Activated CD8-positive, alpha-beta T cell treated with anti-CD3 and anti-CD28 coated beads for 36 hours (primary cell): Measurements from ENCODE around the gene APBB1IP. TPM values are rescaled to one million over a fixed set of nuclear protein-coding genes. Genes with fewer than 3 reads are reported as not detected.

ENCODE experiments used
- ATAC-seq: fragments of 200-7000 bp; cut with Tn5 transposase; one replicate; pipeline ENCODE4 v1.10.0; 2021; ENCODE audit warnings: mild to moderate bottlenecking, moderate library complexity
- CTCF ChIA-PET: fragments of 350-600 bp; sonication (Branson Sonifier 250); formaldehyde crosslinking; loops from one replicate; lab custom pipeline; 2021; ENCODE audit warnings: antibody characterized with exemption; lab: Charles Lee
- POLR2A ChIA-PET: fragments of 350-600 bp; sonication (Branson Sonifier 250); formaldehyde crosslinking; loops from one replicate; lab custom pipeline; 2021; ENCODE audit warnings: antibody characterized with exemption; lab: Charles Lee
- DNase-seq: peaks from one replicate; pipeline ENCODE4 v3.0.0-alpha.2; 2020
- H3K27ac Mint-ChIP-seq: one replicate; pipeline ENCODE4 v1.8.0; 2021; ENCODE audit warnings: mild to moderate bottlenecking, mixed read lengths
- H3K27me3 Mint-ChIP-seq: one replicate; pipeline ENCODE4 v1.8.0; 2021; ENCODE audit warnings: mixed read lengths
- H3K36me3 Mint-ChIP-seq: one replicate; pipeline ENCODE4 v1.8.0; 2021; ENCODE audit warnings: low read depth, mixed read lengths
- H3K4me1 Mint-ChIP-seq: one replicate; pipeline ENCODE4 v1.8.0; 2021; ENCODE audit warnings: low read depth, mixed read lengths
- H3K4me3 Mint-ChIP-seq: one replicate; pipeline ENCODE4 v1.8.0; 2021; ENCODE audit warnings: mild to moderate bottlenecking, moderate library complexity, mixed read lengths
- H3K9me3 Mint-ChIP-seq: one replicate; pipeline ENCODE4 v1.8.0; 2021; ENCODE audit warnings: mixed read lengths
- CTCF ChIP-seq: fragments of 200-600 bp; IDR thresholded peaks from one replicate; pipeline ENCODE4 v1.8.0; 2022; ENCODE audit warnings: antibody characterized with exemption, mild to moderate bottlenecking
- intact Hi-C: fragments of 100-400 bp; cut with micrococcal nuclease; formaldehyde crosslinking; loops from one replicate; pipeline ENCODE4 v1.10.0; 2022
- total RNA-seq, 2 experiments: library from RNA; stranded (reverse); gene quantifications; one replicate each; pipeline ENCODE4 v1.2.3, GENCODE V29; 2021

The APBB1IP gene
- total RNA-seq, 2 experiments from 2014 or later, result 61.9 to 64.8 TPM

GRCh38 chr10:26440088-26440470 lies 1.9 kb downstream of the APBB1IP start:
- ChIA-PET POLR2A (interaction anchor here (0.8 kb wide), 1 partner anchor 44 kb away, joined by 3 read pairs; no protein-coding TSS in a partner anchor), CTCF (interaction anchor here (1.2 to 1.6 kb wide), 2 partner anchors 46 to 117 kb away, joined by 3 to 6 read pairs; no protein-coding TSS in a partner anchor)
- intact Hi-C loops, result no loop called here
- Mint-ChIP-seq H3K4me1 (peaks cover 53% of the 10 kb centered on the region), H3K27me3 (no peaks in the 10 kb centered on the region), H3K36me3 (peaks cover 30% of the 10 kb centered on the region), H3K27ac (peak overlapping the region; percentile 94), H3K9me3 (peaks cover 10% of the 10 kb centered on the region), H3K4me3 (peak overlapping the region; percentile 95)
- ATAC-seq (no peak), DNase-seq (no peak)
- TF ChIP-seq CTCF, result no peak

- TF ChIP-seq CTCF, result no peak
- DNase-seq (peak; percentile 42), ATAC-seq (peak; percentile 17)
- Mint-ChIP-seq H3K27ac (peak overlapping the region; percentile 93), H3K4me3 (peak overlapping the region; percentile 95), H3K4me1 (peaks cover 54% of the 10 kb centered on the region), H3K36me3 (peaks cover 46% of the 10 kb centered on the region), H3K9me3 (peaks cover 11% of the 10 kb centered on the region), H3K27me3 (no peaks in the 10 kb centered on the region)
- POLR2A ChIA-PET, result interaction anchor here (1.1 to 1.9 kb wide), 3 partner anchors 11 to 44 kb away, joined by 4 to 7 read pairs (median 5); no protein-coding TSS in a partner anchor
- CTCF ChIA-PET, result interaction anchor here (0.7 to 1.6 kb wide), 7 partner anchors 11 to 116 kb away, joined by 3 to 6 read pairs (median 4); no protein-coding TSS in a partner anchor
- intact Hi-C loops, result no loop called here
Observed at GRCh38 chr10:26441491-26442214, 3.5 kb downstream of the APBB1IP start.

GRCh38 chr10:26445411-26446031 lies 7.4 kb downstream of the APBB1IP start:
- DNase-seq (no peak), ATAC-seq (no peak)
- intact Hi-C loops, result no loop called here
- CTCF ChIA-PET, result interaction anchor here (1.1 to 2.4 kb wide), 3 partner anchors 25 to 41 kb away, joined by 3 to 10 read pairs (median 4); no protein-coding TSS in a partner anchor
- peak overlapping the region; percentile 26 for H3K4me3 Mint-ChIP-seq
- H3K27ac Mint-ChIP-seq, result peak overlapping the region; percentile 95
- H3K36me3 Mint-ChIP-seq, result peaks cover 62% of the 10 kb centered on the region
- POLR2A ChIA-PET, result interaction anchor here (1.4 to 1.8 kb wide), 2 partner anchors 8 to 26 kb away, joined by 3 to 8 read pairs; no protein-coding TSS in a partner anchor
- peaks cover 13% of the 10 kb centered on the region for H3K9me3 Mint-ChIP-seq
- peaks cover 78% of the 10 kb centered on the region for H3K4me1 Mint-ChIP-seq
- no peaks in the 10 kb centered on the region for H3K27me3 Mint-ChIP-seq
- no peak for TF ChIP-seq CTCF

GRCh38 chr10:26446258-26446657 lies 8.1 kb downstream of the APBB1IP start:
- H3K27ac Mint-ChIP-seq, result peak overlapping the region; percentile 95
- ATAC-seq (no peak), DNase-seq (no peak)
- peak overlapping the region; percentile 60 for H3K4me3 Mint-ChIP-seq
- H3K36me3 Mint-ChIP-seq, result peaks cover 59% of the 10 kb centered on the region
- ChIA-PET POLR2A (interaction anchor here (0.9 to 1.8 kb wide), 4 partner anchors 8 to 25 kb away, joined by 3 to 8 read pairs (median 4); no protein-coding TSS in a partner anchor), CTCF (interaction anchor here (1.2 to 2.4 kb wide), 2 partner anchors 34 to 40 kb away, joined by 4 to 10 read pairs; no protein-coding TSS in a partner anchor)
- peaks cover 80% of the 10 kb centered on the region for H3K4me1 Mint-ChIP-seq
- H3K9me3 Mint-ChIP-seq, result peaks cover 13% of the 10 kb centered on the region
- H3K27me3 Mint-ChIP-seq, result no peaks in the 10 kb centered on the region
- no peak for TF ChIP-seq CTCF
- intact Hi-C loops, result no loop called here
